Measurements from ENCODE around the gene GPATCH2.
"Not testable (repeated sequence)": the region's sequence is repeated elsewhere in the genome, so short reads cannot be mapped to it uniquely, and the experiment has no call there.

The GPATCH2 gene

GRCh38 chr1:217630711-217631591 lies at the start of gene GPATCH2, which contains the start of gene SPATA17:
GPATCH2 (minus strand) TSS chr1:217631090; CDS start chr1:217630971, 119 bp downstream.
SPATA17 (plus strand) TSS chr1:217631344; CDS start chr1:217631379, 35 bp downstream.
- peak; percentile 96 for DNase-seq

GRCh38 chr1:217674028-217674729 lies 43.3 kb upstream of the GPATCH2 start:
- DNase-seq: no peak

GRCh38 chr1:217673387-217673786 lies 42.5 kb upstream of the GPATCH2 start:
- no peak for DNase-seq

GRCh38 chr1:217668351-217668940 lies 37.6 kb upstream of the GPATCH2 start:
- DNase-seq: peak; percentile 19

GRCh38 chr1:217661407-217661806 lies 30.5 kb upstream of the GPATCH2 start:
- no peak for DNase-seq

GRCh38 chr1:217660353-217661062 lies 29.6 kb upstream of the GPATCH2 start:
- no peak for DNase-seq

GRCh38 chr1:217650674-217651073 lies 19.8 kb upstream of the GPATCH2 start:
- DNase-seq: no peak

GRCh38 chr1:217647791-217648190 lies 16.9 kb upstream of the GPATCH2 start:
- no peak for DNase-seq

- no peak for DNase-seq
Observed at GRCh38 chr1:217642455-217642854, 11.6 kb upstream of the GPATCH2 start.

- DNase-seq: no peak
Observed at GRCh38 chr1:217627431-217627830, 3.5 kb downstream of the GPATCH2 start.

- no peak for DNase-seq
Observed at GRCh38 chr1:217626321-217626720, 4.6 kb downstream of the GPATCH2 start.

GRCh38 chr1:217622042-217622441 lies 8.8 kb downstream of the GPATCH2 start:
- DNase-seq: no peak

- no peak for DNase-seq
Observed at GRCh38 chr1:217620814-217621213, 10.1 kb downstream of the GPATCH2 start.

GRCh38 chr1:217617126-217617525 lies 13.8 kb downstream of the GPATCH2 start:
- no peak for DNase-seq

- DNase-seq: no peak
Observed at GRCh38 chr1:217614200-217614712, 16.6 kb downstream of the GPATCH2 start.

GRCh38 chr1:217605390-217605789 lies 25.5 kb downstream of the GPATCH2 start:
- no peak for DNase-seq

- no peak for DNase-seq
Observed at GRCh38 chr1:217602380-217602779, 28.5 kb downstream of the GPATCH2 start.

GRCh38 chr1:217599154-217599553 lies 31.7 kb downstream of the GPATCH2 start:
- DNase-seq: no peak

GRCh38 chr1:217590598-217590997 lies 40.3 kb downstream of the GPATCH2 start:
- no peak for DNase-seq

- no peak for DNase-seq
Observed at GRCh38 chr1:217586586-217586985, 44.3 kb downstream of the GPATCH2 start.

GRCh38 chr1:217585577-217585976 lies 45.3 kb downstream of the GPATCH2 start:
- DNase-seq: no peak

- DNase-seq: not testable (repeated sequence)
Observed at GRCh38 chr1:217584286-217584811, 46.5 kb downstream of the GPATCH2 start.

Measured in NCI-H1105 treated with DMSO at 0.1 percent for 48 hours (cell line).